ENCODE results near the gene COLQ.

DNA sequence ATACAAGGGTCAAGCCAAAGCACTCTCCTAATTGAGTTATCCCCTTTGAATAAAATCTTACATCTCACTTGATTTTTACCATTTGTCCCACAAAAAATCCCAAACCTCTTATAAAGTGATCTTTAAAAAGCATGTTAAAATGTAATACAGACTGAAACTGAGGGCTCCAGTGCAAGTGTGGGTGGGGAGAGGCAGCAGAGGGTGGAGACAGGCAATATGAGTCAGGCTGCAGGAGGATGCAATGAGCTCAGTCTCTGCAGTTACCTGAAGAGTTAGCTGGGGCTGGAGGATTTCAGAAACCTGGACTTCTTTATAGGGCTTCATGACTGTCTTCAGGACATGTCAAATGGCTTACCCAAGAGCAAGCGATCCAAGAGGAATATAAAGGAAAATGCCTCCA lies 14.2 kb upstream of the COLQ start:
- no peak for TF ChIP-seq POLR2A (IDR thresholded peaks at IDR 0.05; ENCODE audit: low read length)
- TF ChIP-seq GATA1 (IDR thresholded peaks at IDR 0.05; ENCODE audit: low read depth, low read length) = no peak
